AG09309 (cell line): ENCODE measurements around the gene BSCL2.

Experiments
- DNase-seq: peaks from one replicate; pipeline ENCODE4 v3.0.0-alpha.2; 2010; ENCODE audit warnings: low read depth
- H3K4me3 ChIP-seq: 2 replicates; pipeline ENCODE4 v1.5.1; 2011; ENCODE audit warnings: mild to moderate bottlenecking, low read depth, low read length, moderate library complexity; ENCODE audit not compliant: control insufficient read depth
- CTCF ChIP-seq: IDR thresholded peaks from 2 replicates; pipeline ENCODE4 v1.5.1; 2011; ENCODE audit warnings: mild to moderate bottlenecking, low read depth, low read length, inconsistent platforms; ENCODE audit not compliant: insufficient read depth, control insufficient read depth; ENCODE audit errors: missing control alignments

The BSCL2 gene

GRCh38 chr11:62712276-62712812 is 5.1 kb upstream of the BSCL2 start:
- H3K4me3 ChIP-seq: no peak overlapping the region
- TF ChIP-seq CTCF: no peak
- DNase-seq: no peak

- TF ChIP-seq CTCF: no peak
- DNase-seq: no peak
- H3K4me3 ChIP-seq: peak overlapping the region; percentile 44
These were observed 2.7 kb upstream of the BSCL2 start for GRCh38 chr11:62710001-62710345.

- peak overlapping the region; percentile 44 for H3K4me3 ChIP-seq
- DNase-seq: peak; percentile 86
- no peak for TF ChIP-seq CTCF
These were observed 2.2 kb upstream of the BSCL2 start for GRCh38 chr11:62709247-62710000.

GRCh38 chr11:62708793-62709192 is 1.6 kb upstream of the BSCL2 start:
- peak overlapping the region; percentile 44 for H3K4me3 ChIP-seq
- TF ChIP-seq CTCF: no peak
- no peak for DNase-seq

- TF ChIP-seq CTCF: no peak
- DNase-seq: no peak
- H3K4me3 ChIP-seq: no peak overlapping the region
These were observed 1.2 kb upstream of the BSCL2 start for GRCh38 chr11:62708392-62708791.

- H3K4me3 ChIP-seq: no peak overlapping the region
- DNase-seq: no peak
- no peak for TF ChIP-seq CTCF
These were observed 375 bp downstream of the BSCL2 start for GRCh38 chr11:62706850-62707247.
